HepG2 (cell line): Measurements from ENCODE around the gene OBSL1. TPM values are rescaled to one million over a fixed set of nuclear protein-coding genes. Genes with fewer than 3 reads are reported as not detected.

Experiments
- ESRRA ChIP-seq: sonication (generic); formaldehyde crosslinking; IDR thresholded peaks from 2 replicates; pipeline ENCODE4 v1.5.1; 2020; ENCODE audit warnings: mild to moderate bottlenecking, low read depth, missing genetic modification reagents
- PHF21A ChIP-seq: sonication (generic); formaldehyde crosslinking; IDR thresholded peaks from 2 replicates; pipeline ENCODE4 v1.5.0; 2020; ENCODE audit warnings: mild to moderate bottlenecking, missing genetic modification reagents
- RFXANK ChIP-seq: IDR thresholded peaks from 2 replicates; pipeline ENCODE4 v1.6.1; 2016
- SKIL ChIP-seq: sonication (generic); formaldehyde crosslinking; IDR thresholded peaks from 2 replicates; pipeline ENCODE4 v1.8.0; 2022; ENCODE audit warnings: missing genetic modification reagents, mild to moderate bottlenecking, moderate library complexity, borderline replicate concordance
- SP1 ChIP-seq, 2 experiments: fragments of 450-650 bp in 1 of 2; sonication (generic) in 1 of 2; formaldehyde crosslinking in 1 of 2; IDR thresholded peaks; 2 replicates each; pipeline versions ENCODE4 v1.4.0 to v1.6.1; 2016 to 2020; ENCODE audit warnings: missing genetic modification reagents in 1 of 2
- TBL1XR1 ChIP-seq: fragments of 150-350 bp; IDR thresholded peaks from 2 replicates; pipeline ENCODE4 v1.6.1; 2014; ENCODE audit warnings: borderline replicate concordance, low read length; ENCODE audit not compliant: partially characterized antibody
- U2AF1 ChIP-seq: fragments of 200-400 bp; formaldehyde crosslinking; optimal IDR thresholded peaks from 2 replicates; pipeline ENCODE3; 2017; ENCODE audit warnings: mild to moderate bottlenecking, low read depth, low read length
- ZBTB38 ChIP-seq: sonication (generic); formaldehyde crosslinking; IDR thresholded peaks from 2 replicates; pipeline ENCODE4 v1.5.1; 2020; ENCODE audit warnings: mild to moderate bottlenecking, missing genetic modification reagents
- ZNF460 ChIP-seq: sonication (generic); formaldehyde crosslinking; IDR thresholded peaks from 2 replicates; pipeline ENCODE4 v1.5.1; 2020; ENCODE audit warnings: missing genetic modification reagents, mild to moderate bottlenecking, borderline replicate concordance
- ZNF556 ChIP-seq: sonication (generic); formaldehyde crosslinking; IDR thresholded peaks from 2 replicates; pipeline ENCODE4 v1.4.0; 2020; ENCODE audit warnings: mild to moderate bottlenecking, missing genetic modification reagents, borderline replicate concordance
- ZNF660 ChIP-seq: sonication (generic); formaldehyde crosslinking; IDR thresholded peaks from 2 replicates; pipeline ENCODE4 v1.5.1; 2020; ENCODE audit warnings: mild to moderate bottlenecking, low read depth, missing genetic modification reagents, borderline replicate concordance
- ZNF703 ChIP-seq: sonication (generic); formaldehyde crosslinking; IDR thresholded peaks from 2 replicates; pipeline ENCODE4 v1.5.1; 2020; ENCODE audit warnings: missing genetic modification reagents, mild to moderate bottlenecking, moderate library complexity, borderline replicate concordance
- ZSCAN12 ChIP-seq: sonication (generic); formaldehyde crosslinking; IDR thresholded peaks from 2 replicates; pipeline ENCODE4 v1.9.0; 2021; ENCODE audit warnings: mild to moderate bottlenecking, missing genetic modification reagents
- polyA plus RNA-seq, 8 experiments: library from polyadenylated mRNA; depleted of rRNA in 3 of 8; stranded (reverse) in 7 of 8; unstranded in 1 of 8; fragments of >200 nt; fragmentation: Illumina TruSeq in 4 of 8; extraction: Trizol in 4 of 8; gene quantifications; 2 replicates each; pipeline versions ENCODE4 v1.2.1 to v1.2.3, GENCODE V29; 2011 to 2016; ENCODE audit warnings: low read depth in 4 of 8, missing spikeins in 1 of 8, mixed read lengths in 1 of 8; ENCODE audit not compliant: insufficient read depth in 1 of 8
- total RNA-seq, 5 experiments: library from RNA; depleted of rRNA; stranded (reverse); fragments of >200 nt; fragmentation: Illumina TruSeq; extraction: Trizol; gene quantifications; 2 replicates each; pipeline ENCODE4 v1.2.3, GENCODE V29; 2016; ENCODE audit warnings: low read depth in 1 of 5
- TF ChIP-seq, protein P1 (sequence below): sonication (generic); formaldehyde crosslinking; IDR thresholded peaks from one replicate; pipeline ENCODE4 v1.5.1; 2020; ENCODE audit warnings: mild to moderate bottlenecking, missing genetic modification reagents; ENCODE audit errors: not compliant biosample characterization
- TF ChIP-seq, protein P2 (sequence below): sonication (generic); formaldehyde crosslinking; IDR thresholded peaks from 2 replicates; pipeline ENCODE4 v1.8.1; 2022; ENCODE audit warnings: low read depth, mild to moderate bottlenecking, missing genetic modification reagents

OBSL1 gene
- total and polyA plus RNA-seq, 2 of the 13 experiments (the other 11 are each of a cell fraction or from before 2014, with no cell fraction given), result 86.7 to 218 TPM

DNA sequence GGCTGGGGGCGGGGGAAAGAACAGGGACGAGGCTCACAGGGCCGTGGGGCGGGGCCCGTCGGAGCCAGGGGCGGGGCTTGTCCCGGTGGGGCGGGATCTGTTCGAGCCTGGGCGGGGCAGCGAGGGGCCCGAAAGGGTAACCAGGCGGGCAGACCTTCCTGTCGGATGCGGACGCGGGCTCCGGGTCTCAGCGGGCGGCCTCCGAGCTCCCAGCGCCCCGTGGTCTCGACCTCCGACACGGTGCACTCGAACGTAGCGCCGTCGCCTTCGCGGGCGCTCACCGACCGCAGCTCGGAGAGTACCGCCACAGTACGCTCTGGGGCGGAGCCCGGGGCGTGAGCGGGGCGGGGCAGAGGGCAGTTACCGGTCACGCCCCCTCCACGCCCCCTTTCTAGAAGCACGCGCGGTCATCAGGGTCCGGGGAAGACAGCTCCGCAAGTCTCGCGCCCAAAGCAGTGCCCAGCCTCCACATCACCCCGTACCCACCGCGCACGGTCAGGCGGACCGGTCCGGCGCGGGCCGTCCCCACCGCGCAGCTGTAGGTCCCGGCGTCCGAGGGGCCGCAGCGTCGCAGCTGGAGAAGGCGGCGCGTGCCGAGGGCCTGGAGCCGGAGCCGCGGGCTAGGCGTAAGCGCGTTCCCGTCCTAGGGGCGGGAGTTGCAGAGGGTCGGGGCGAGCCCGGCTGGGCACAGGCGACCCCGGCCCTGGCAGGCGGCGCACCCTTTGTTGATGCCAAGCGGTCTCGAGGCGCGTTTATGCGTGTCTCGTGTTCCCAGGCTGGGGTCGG lies 18.8 kb downstream of the OBSL1 start (continued):
- TF ChIP-seq PHF21A (CRISPR knock-in tag), result peak; percentile 53
- no peak for TF ChIP-seq U2AF1
- no peak for TF ChIP-seq ZNF460
- TF ChIP-seq ZNF703, result no peak
- no peak for TF ChIP-seq TBL1XR1
- TF ChIP-seq SP1 (IDR thresholded peaks at IDR 0.05), result peak; percentile 92
- peak; percentile 97 for TF ChIP-seq SP1 (CRISPR knock-in tag; IDR thresholded peaks at IDR 0.05)
- no peak; the same call in 1 of the 2 replicates for TF ChIP-seq ZNF556 (CRISPR knock-in tag)
- TF ChIP-seq ZNF660 (CRISPR knock-in tag), result no peak
- peak; percentile 69; the same call in 1 of the 2 replicates for TF ChIP-seq ZBTB38 (CRISPR knock-in tag)
- TF ChIP-seq SKIL (CRISPR knock-in tag), result peak; percentile 16; the same call in 1 of the 2 replicates
- TF ChIP-seq, protein P1, sequence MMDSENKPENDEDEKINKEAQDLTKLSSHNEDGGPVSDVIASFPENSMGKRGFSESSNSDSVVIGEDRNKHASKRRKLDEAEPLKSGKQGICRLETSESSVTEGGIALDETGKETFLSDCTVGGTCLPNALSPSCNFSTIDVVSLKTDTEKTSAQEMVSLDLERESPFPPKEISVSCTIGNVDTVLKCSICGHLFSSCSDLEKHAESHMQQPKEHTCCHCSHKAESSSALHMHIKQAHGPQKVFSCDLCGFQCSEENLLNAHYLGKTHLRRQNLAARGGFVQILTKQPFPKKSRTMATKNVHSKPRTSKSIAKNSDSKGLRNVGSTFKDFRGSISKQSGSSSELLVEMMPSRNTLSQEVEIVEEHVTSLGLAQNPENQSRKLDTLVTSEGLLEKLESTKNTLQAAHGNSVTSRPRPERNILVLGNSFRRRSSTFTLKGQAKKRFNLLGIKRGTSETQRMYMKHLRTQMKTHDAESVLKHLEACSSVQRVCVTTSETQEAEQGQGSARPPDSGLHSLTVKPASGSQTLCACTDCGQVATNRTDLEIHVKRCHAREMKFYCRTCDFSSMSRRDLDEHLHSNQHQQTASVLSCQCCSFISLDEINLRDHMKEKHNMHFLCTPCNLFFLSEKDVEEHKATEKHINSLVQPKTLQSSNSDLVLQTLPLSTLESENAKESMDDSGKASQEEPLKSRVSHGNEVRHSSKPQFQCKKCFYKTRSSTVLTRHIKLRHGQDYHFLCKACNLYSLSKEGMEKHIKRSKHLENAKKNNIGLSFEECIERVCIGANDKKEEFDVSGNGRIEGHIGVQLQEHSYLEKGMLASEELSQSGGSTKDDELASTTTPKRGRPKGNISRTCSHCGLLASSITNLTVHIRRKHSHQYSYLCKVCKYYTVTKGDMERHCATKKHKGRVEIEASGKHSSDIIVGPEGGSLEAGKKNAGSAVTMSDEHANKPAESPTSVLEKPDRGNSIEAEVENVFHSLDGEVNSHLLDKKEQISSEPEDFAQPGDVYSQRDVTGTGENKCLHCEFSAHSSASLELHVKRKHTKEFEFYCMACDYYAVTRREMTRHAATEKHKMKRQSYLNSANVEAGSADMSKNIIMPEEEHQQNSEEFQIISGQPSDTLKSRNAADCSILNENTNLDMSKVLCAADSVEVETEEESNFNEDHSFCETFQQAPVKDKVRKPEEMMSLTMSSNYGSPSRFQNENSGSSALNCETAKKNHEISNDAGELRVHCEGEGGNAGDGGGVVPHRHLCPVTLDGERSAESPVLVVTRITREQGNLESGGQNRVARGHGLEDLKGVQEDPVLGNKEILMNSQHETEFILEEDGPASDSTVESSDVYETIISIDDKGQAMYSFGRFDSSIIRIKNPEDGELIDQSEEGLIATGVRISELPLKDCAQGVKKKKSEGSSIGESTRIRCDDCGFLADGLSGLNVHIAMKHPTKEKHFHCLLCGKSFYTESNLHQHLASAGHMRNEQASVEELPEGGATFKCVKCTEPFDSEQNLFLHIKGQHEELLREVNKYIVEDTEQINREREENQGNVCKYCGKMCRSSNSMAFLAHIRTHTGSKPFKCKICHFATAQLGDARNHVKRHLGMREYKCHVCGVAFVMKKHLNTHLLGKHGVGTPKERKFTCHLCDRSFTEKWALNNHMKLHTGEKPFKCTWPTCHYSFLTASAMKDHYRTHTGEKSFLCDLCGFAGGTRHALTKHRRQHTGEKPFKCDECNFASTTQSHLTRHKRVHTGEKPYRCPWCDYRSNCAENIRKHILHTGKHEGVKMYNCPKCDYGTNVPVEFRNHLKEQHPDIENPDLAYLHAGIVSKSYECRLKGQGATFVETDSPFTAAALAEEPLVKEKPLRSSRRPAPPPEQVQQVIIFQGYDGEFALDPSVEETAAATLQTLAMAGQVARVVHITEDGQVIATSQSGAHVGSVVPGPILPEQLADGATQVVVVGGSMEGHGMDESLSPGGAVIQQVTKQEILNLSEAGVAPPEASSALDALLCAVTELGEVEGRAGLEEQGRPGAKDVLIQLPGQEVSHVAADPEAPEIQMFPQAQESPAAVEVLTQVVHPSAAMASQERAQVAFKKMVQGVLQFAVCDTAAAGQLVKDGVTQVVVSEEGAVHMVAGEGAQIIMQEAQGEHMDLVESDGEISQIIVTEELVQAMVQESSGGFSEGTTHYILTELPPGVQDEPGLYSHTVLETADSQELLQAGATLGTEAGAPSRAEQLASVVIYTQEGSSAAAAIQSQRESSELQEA (CRISPR knock-in tag), result no peak
- peak; percentile 74; the same call in 1 of the 2 replicates for TF ChIP-seq ZSCAN12 (CRISPR knock-in tag)
- TF ChIP-seq, protein P2, sequence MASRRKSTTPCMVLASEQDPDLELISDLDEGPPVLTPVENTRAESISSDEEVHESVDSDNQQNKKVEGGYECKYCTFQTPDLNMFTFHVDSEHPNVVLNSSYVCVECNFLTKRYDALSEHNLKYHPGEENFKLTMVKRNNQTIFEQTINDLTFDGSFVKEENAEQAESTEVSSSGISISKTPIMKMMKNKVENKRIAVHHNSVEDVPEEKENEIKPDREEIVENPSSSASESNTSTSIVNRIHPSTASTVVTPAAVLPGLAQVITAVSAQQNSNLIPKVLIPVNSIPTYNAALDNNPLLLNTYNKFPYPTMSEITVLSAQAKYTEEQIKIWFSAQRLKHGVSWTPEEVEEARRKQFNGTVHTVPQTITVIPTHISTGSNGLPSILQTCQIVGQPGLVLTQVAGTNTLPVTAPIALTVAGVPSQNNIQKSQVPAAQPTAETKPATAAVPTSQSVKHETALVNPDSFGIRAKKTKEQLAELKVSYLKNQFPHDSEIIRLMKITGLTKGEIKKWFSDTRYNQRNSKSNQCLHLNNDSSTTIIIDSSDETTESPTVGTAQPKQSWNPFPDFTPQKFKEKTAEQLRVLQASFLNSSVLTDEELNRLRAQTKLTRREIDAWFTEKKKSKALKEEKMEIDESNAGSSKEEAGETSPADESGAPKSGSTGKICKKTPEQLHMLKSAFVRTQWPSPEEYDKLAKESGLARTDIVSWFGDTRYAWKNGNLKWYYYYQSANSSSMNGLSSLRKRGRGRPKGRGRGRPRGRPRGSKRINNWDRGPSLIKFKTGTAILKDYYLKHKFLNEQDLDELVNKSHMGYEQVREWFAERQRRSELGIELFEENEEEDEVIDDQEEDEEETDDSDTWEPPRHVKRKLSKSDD (CRISPR knock-in tag), result peak; percentile 65; the same call in 1 of the 2 replicates
- peak; percentile 54; the same call in 1 of the 2 replicates for TF ChIP-seq ESRRA (CRISPR knock-in tag)
- no peak for TF ChIP-seq RFXANK (CRISPR knock-in tag)
